Transverse colon (tissue), 4 donors: ENCODE results near the gene PRRG4. TPM values are rescaled to one million over a fixed set of nuclear protein-coding genes. Genes with fewer than 3 reads are reported as not detected.
A peak's percentile ranks its signal among the peaks of the same experiment; 100 is the strongest.

Source experiments
- DNase-seq: peaks from one replicate; pipeline ENCODE4 v3.0.0-alpha.2; 2019
- H3K27ac ChIP-seq, 4 donors: fragments of 200-600 bp; sonication (generic); 2 replicates each; pipeline ENCODE4 v1.5.1; 2016 to 2018; ENCODE audit warnings: inconsistent platforms in 4 of 4
- H3K27me3 ChIP-seq: fragments of 200-600 bp; sonication (generic); 2 replicates; pipeline ENCODE4 v1.5.1; 2017; ENCODE audit warnings: inconsistent platforms
- H3K36me3 ChIP-seq, 4 donors: fragments of 200-600 bp; sonication (generic); 2 replicates each; pipeline ENCODE4 v1.5.1; 2017 to 2019; ENCODE audit warnings: inconsistent platforms in 4 of 4
- H3K4me1 ChIP-seq, 4 donors: fragments of 200-600 bp; sonication (generic); 2 replicates each; pipeline ENCODE4 v1.5.1; 2017 to 2020; ENCODE audit warnings: inconsistent platforms in 4 of 4
- H3K4me3 ChIP-seq, 4 donors: fragments of 200-600 bp; sonication (generic); 1 replicate in 1 of 4; 2 replicates in 3 of 4; pipeline versions ENCODE4 v1.5.1 to v1.6.1; 2017 to 2019; ENCODE audit warnings: inconsistent platforms in 4 of 4
- H3K9me3 ChIP-seq, 2 donors: fragments of 200-600 bp; sonication (generic); 2 replicates each; pipeline ENCODE4 v1.5.1; 2017 to 2019; ENCODE audit warnings: inconsistent platforms in 2 of 2
- CTCF ChIP-seq, 5 experiments: fragments of 200-600 bp in 3 of 5; fragments of 450-650 bp in 2 of 5; sonication (generic) in 3 of 5; IDR thresholded peaks; 1 replicate in 2 of 5; 2 replicates in 3 of 5; pipeline ENCODE4 v1.5.1; 2016 to 2017; ENCODE audit warnings: antibody characterized with exemption in 5 of 5, inconsistent platforms in 3 of 5, mild to moderate bottlenecking in 2 of 5, moderate library complexity in 1 of 5
- EP300 ChIP-seq: sonication (generic); formaldehyde crosslinking; IDR thresholded peaks from one replicate; pipeline ENCODE4 v1.6.1; 2017; ENCODE audit warnings: antibody characterized with exemption, low read depth
- POLR2A ChIP-seq: fragments of 450-650 bp; IDR thresholded peaks from one replicate; pipeline ENCODE4 v1.6.1; 2016; ENCODE audit warnings: antibody characterized with exemption, mild to moderate bottlenecking, moderate library complexity
- POLR2AphosphoS5 ChIP-seq, 3 donors: sonication (generic); formaldehyde crosslinking; IDR thresholded peaks; one replicate each; pipeline ENCODE4 v1.6.1; 2016; ENCODE audit warnings: antibody characterized with exemption in 3 of 3
- WGBS, 2 donors: methylation state at CpG; one replicate each; pipeline ENCODE4 v1.1.5; 2018; ENCODE audit warnings: low coverage in 1 of 2; 5-methylcytosine and 5-hydroxymethylcytosine counted together
- in situ Hi-C, 4 donors: fragments of 200-750 bp; cut with MboI; loops; one replicate each; pipeline versions ENCODE4 v1.15.0 to v1.15.1; 2017; ENCODE audit warnings: low sequenced_read_pairs in 3 of 4, low pct_ligation_motif_present in 1 of 4, low pct_unique_long_range_greater_than_20kb in 1 of 4
- intact Hi-C: fragments of 100-400 bp; cut with DNase I; formaldehyde crosslinking; loops from one replicate; pipeline ENCODE4 v1.15.1; 2023; ENCODE audit warnings: low total_unique reads
- total RNA-seq, 4 donors: library from RNA; depleted of rRNA; stranded (reverse); fragments of >200 nt; gene quantifications; one replicate each; pipeline ENCODE4 v1.1.0, GENCODE V29; 2016

Gene PRRG4
- total RNA-seq, 4 donors from 2014 or later, result 4.8 to 24.6 (median 15.9) TPM

- Histone ChIP-seq H3K4me3 (no peak within 1 kb of the TSS), H3K9me3 (no peaks in the 10 kb centered on the region), H3K4me1 (peaks cover 0 to 10% (median 0%) of the 10 kb centered on the region in 4 donors), H3K27me3 (peaks cover 9% of the 10 kb centered on the region), H3K36me3 (no peaks in the 10 kb centered on the region), H3K27ac (no peak within 1 kb of the TSS)
- DNase-seq, result no peak
- WGBS, 2 donors, result 94 to 100% methylated on average over 4 to 12 of the region's 12 CpGs
- TF ChIP-seq CTCF (IDR thresholded peaks at IDR 0.05) (no peak), POLR2A (no peak), POLR2AphosphoS5 (IDR thresholded peaks at IDR 0.05) (no peak), EP300 (no peak)
- in situ Hi-C loops, result loop anchor here in 3 of 4 donors (10.0 to 25.0 kb wide), 3 partner anchors 457 to 482 kb away; no protein-coding TSS in a partner anchor
- intact Hi-C loops, result loop anchor here (10.0 kb wide), 1 partner anchor 480 kb away; no protein-coding TSS in a partner anchor
These were observed 35.3 kb upstream of the PRRG4 start, which contains the start of gene CCDC73 for GRCh38 chr11:32794439-32794838. CCDC73 (minus strand) TSS chr11:32794662; CDS start chr11:32760243, 34,419 bp downstream.

GRCh38 chr11:32796425-32796824 lies 33.3 kb upstream of the PRRG4 start:
- in situ Hi-C loops (loop anchor here in 3 of 4 donors (10.0 to 25.0 kb wide), 3 partner anchors 459 to 484 kb away; no protein-coding TSS in a partner anchor), intact Hi-C loops (loop anchor here (10.0 kb wide), 1 partner anchor 482 kb away; no protein-coding TSS in a partner anchor)
- Histone ChIP-seq H3K9me3 (no peaks in the 10 kb centered on the region), H3K4me3 (no peak overlapping the region), H3K36me3 (no peaks in the 10 kb centered on the region), H3K4me1 (peaks cover 0 to 10% (median 0%) of the 10 kb centered on the region in 4 donors), H3K27ac (no peak overlapping the region), H3K27me3 (peaks cover 9% of the 10 kb centered on the region)
- 79% methylated on average over 3 of the region's 3 CpGs; no CpG with 5 or more reads in 1 of the 2 donors for WGBS, 2 donors
- DNase-seq, result no peak
- TF ChIP-seq POLR2AphosphoS5 (IDR thresholded peaks at IDR 0.05) (no peak), CTCF (IDR thresholded peaks at IDR 0.05) (no peak), EP300 (no peak), POLR2A (no peak)

- Histone ChIP-seq H3K27me3 (no peaks in the 10 kb centered on the region), H3K36me3 (no peaks in the 10 kb centered on the region), H3K27ac (no peak overlapping the region), H3K9me3 (no peaks in the 10 kb centered on the region), H3K4me3 (no peak overlapping the region), H3K4me1 (no peaks in the 10 kb centered on the region)
- DNase-seq, result peak; percentile 74
- intact Hi-C loops, result no loop called here
- in situ Hi-C loops, result no loop called here
- 31% methylated on average over 3 of the region's 3 CpGs; no CpG with 5 or more reads in 1 of the 2 donors for WGBS, 2 donors
- TF ChIP-seq POLR2AphosphoS5 (IDR thresholded peaks at IDR 0.05) (no peak), CTCF (IDR thresholded peaks at IDR 0.05) (peak; percentile 46 to 65 (median 60)), POLR2A (no peak)
These were observed 20.4 kb upstream of the PRRG4 start for GRCh38 chr11:32809313-32809712.

GRCh38 chr11:32817181-32817851 lies 12.4 kb upstream of the PRRG4 start:
- Histone ChIP-seq H3K9me3 (no peaks in the 10 kb centered on the region), H3K27ac (no peak overlapping the region), H3K27me3 (no peaks in the 10 kb centered on the region), H3K4me3 (no peak overlapping the region), H3K4me1 (no peaks in the 10 kb centered on the region), H3K36me3 (no peaks in the 10 kb centered on the region)
- in situ Hi-C loops, result no loop called here
- 92% methylated on average over 3 to 4 of the region's 4 CpGs for WGBS, 2 donors
- intact Hi-C loops, result no loop called here
- TF ChIP-seq POLR2A (no peak), CTCF (IDR thresholded peaks at IDR 0.05) (no peak), POLR2AphosphoS5 (IDR thresholded peaks at IDR 0.05) (no peak), EP300 (no peak)
- DNase-seq, result no peak
